Amygdala (tissue), 56 donors: ENCODE measurements around the gene FASTKD3.
"Not testable (repeated sequence)": the region's sequence is repeated elsewhere in the genome, so short reads cannot be mapped to it uniquely, and the experiment has no call there.

Experiments used
- DNase-seq, 56 donors: peaks; one replicate each; lab custom pipeline; 2025; lab: John Stamatoyannopoulos, UW

Gene FASTKD3

GRCh38 chr5:7868773-7869473 lies at the start of gene FASTKD3, which contains the start of gene MTRR:
TSS of gene FASTKD3 (minus strand) at chr5:7869031. CDS start at chr5:7868083, 948 bp downstream.
TSS of gene MTRR (plus strand) at chr5:7869148. CDS start at chr5:7870795, 1,647 bp downstream.
- DNase-seq = peak; percentile 36 to 96 (median 89)

- no peak for DNase-seq
Measured at GRCh38 chr5:7917130-7918123, 48.6 kb upstream of the FASTKD3 start.

GRCh38 chr5:7916171-7916804 lies 47.5 kb upstream of the FASTKD3 start:
- no peak for DNase-seq

GRCh38 chr5:7911429-7911771 lies 42.6 kb upstream of the FASTKD3 start:
- not testable (repeated sequence) for DNase-seq

GRCh38 chr5:7910738-7911428 lies 42.1 kb upstream of the FASTKD3 start:
- DNase-seq = no peak

- DNase-seq = no peak
Measured at GRCh38 chr5:7908317-7908716, 39.5 kb upstream of the FASTKD3 start.

GRCh38 chr5:7907612-7908011 lies 38.8 kb upstream of the FASTKD3 start:
- no peak for DNase-seq

- no peak for DNase-seq
Measured at GRCh38 chr5:7904170-7904569, 35.3 kb upstream of the FASTKD3 start.

GRCh38 chr5:7902666-7903625 lies 34.1 kb upstream of the FASTKD3 start:
- no peak for DNase-seq

- DNase-seq = no peak
Measured at GRCh38 chr5:7902201-7902600, 33.4 kb upstream of the FASTKD3 start.

- DNase-seq = no peak
Measured at GRCh38 chr5:7897014-7897600, 28.3 kb upstream of the FASTKD3 start.

GRCh38 chr5:7894860-7895259 lies 26.0 kb upstream of the FASTKD3 start:
- DNase-seq = no peak

GRCh38 chr5:7894439-7894838 lies 25.6 kb upstream of the FASTKD3 start:
- DNase-seq = no peak

- no peak for DNase-seq
Measured at GRCh38 chr5:7888901-7889300, 20.1 kb upstream of the FASTKD3 start.

GRCh38 chr5:7886849-7887475 lies 18.1 kb upstream of the FASTKD3 start:
- peak in 1 of 56 donors; percentile 37 for DNase-seq

GRCh38 chr5:7884491-7885267 lies 15.8 kb upstream of the FASTKD3 start:
- peak in 24 of 56 donors; percentile 4 to 70 (median 35) for DNase-seq

- no peak for DNase-seq
Measured at GRCh38 chr5:7882926-7883325, 14.1 kb upstream of the FASTKD3 start.
